MCF 10A (cell line): Measurements from ENCODE around the gene ACADM. TPM values are rescaled to one million over a fixed set of nuclear protein-coding genes. Genes with fewer than 3 reads are reported as not detected.

ENCODE experiments used
- BruUV-seq: library from RNA; stranded (reverse); fragments of 400-500 nt; replicated peaks from 2 replicates; lab custom pipeline; 2021; lab: Mats Ljungman, UMichigan
- CTCF ChIA-PET: fragments of 300-600 bp; sonication (Branson Sonifier 250); formaldehyde crosslinking; extraction: SDS; loops from one replicate; lab custom pipeline; 2021; ENCODE audit warnings: antibody characterized with exemption, inconsistent platforms; lab: Yijun Ruan, JAX
- POLR2A ChIA-PET: fragments of 300-600, 350-650 bp; sonication (Branson Sonifier 250); formaldehyde crosslinking; extraction: SDS; loops from one replicate; lab custom pipeline; 2020; ENCODE audit warnings: antibody characterized with exemption, inconsistent platforms; lab: Yijun Ruan, JAX
- DNase-seq: peaks from one replicate; pipeline ENCODE4 v3.0.0-alpha.2; 2018; ENCODE audit not compliant: unreplicated experiment
- H3K27ac Mint-ChIP-seq: one replicate; pipeline ENCODE4 v1.8.0; 2022; ENCODE audit warnings: mild to moderate bottlenecking, low read depth, mixed read lengths; ENCODE audit not compliant: unreplicated experiment
- H3K27me3 Mint-ChIP-seq: one replicate; pipeline ENCODE4 v1.8.0; 2022; ENCODE audit warnings: mixed read lengths; ENCODE audit not compliant: insufficient read depth, unreplicated experiment
- H3K36me3 Mint-ChIP-seq: one replicate; pipeline ENCODE4 v1.8.0; 2022; ENCODE audit warnings: mild to moderate bottlenecking, moderate library complexity, mixed read lengths; ENCODE audit not compliant: insufficient read depth, unreplicated experiment
- H3K4me1 Mint-ChIP-seq: one replicate; pipeline ENCODE4 v1.8.0; 2022; ENCODE audit warnings: mixed read lengths; ENCODE audit not compliant: insufficient read depth, unreplicated experiment
- H3K4me3 Mint-ChIP-seq: one replicate; pipeline ENCODE4 v1.8.0; 2022; ENCODE audit warnings: mild to moderate bottlenecking, moderate library complexity, mixed read lengths; ENCODE audit not compliant: unreplicated experiment
- H3K9me3 Mint-ChIP-seq: one replicate; pipeline ENCODE4 v1.8.0; 2022; ENCODE audit warnings: mixed read lengths; ENCODE audit not compliant: unreplicated experiment
- intact Hi-C: fragments of 100-400 bp; cut with micrococcal nuclease; formaldehyde crosslinking; loops from 2 replicates; pipeline ENCODE4 v1.14.1; 2022
- total RNA-seq: library from RNA; stranded (reverse); gene quantifications from 2 replicates; pipeline ENCODE4 v1.2.3, GENCODE V29; 2022
- TF ChIP-seq, protein P1 (sequence below): fragments of 200-600 bp; IDR thresholded peaks from one replicate; pipeline ENCODE4 v1.8.0; 2022; ENCODE audit warnings: antibody characterized with exemption, mild to moderate bottlenecking; ENCODE audit not compliant: unreplicated experiment

The ACADM gene
- total RNA-seq, 1 experiment from 2014 or later, result 35.7 TPM

GRCh38 chr1:75730432-75730831 is 5.9 kb downstream of the ACADM start:
- DNase-seq, result no peak
- H3K4me3 Mint-ChIP-seq, result no peak overlapping the region
- BruUV-seq, result no TSS peak
- H3K27me3 Mint-ChIP-seq, result no peaks in the 10 kb centered on the region
- ChIA-PET CTCF (interaction anchor here (0.6 to 0.7 kb wide), 2 partner anchors 1317 to 1909 kb away, joined by 3 to 4 read pairs; no protein-coding TSS in a partner anchor), POLR2A (interaction anchor here (1.4 kb wide), 1 partner anchor 9 kb away, joined by 3 read pairs; no protein-coding TSS in a partner anchor)
- H3K4me1 Mint-ChIP-seq, result peaks cover 19% of the 10 kb centered on the region
- TF ChIP-seq, protein P1, sequence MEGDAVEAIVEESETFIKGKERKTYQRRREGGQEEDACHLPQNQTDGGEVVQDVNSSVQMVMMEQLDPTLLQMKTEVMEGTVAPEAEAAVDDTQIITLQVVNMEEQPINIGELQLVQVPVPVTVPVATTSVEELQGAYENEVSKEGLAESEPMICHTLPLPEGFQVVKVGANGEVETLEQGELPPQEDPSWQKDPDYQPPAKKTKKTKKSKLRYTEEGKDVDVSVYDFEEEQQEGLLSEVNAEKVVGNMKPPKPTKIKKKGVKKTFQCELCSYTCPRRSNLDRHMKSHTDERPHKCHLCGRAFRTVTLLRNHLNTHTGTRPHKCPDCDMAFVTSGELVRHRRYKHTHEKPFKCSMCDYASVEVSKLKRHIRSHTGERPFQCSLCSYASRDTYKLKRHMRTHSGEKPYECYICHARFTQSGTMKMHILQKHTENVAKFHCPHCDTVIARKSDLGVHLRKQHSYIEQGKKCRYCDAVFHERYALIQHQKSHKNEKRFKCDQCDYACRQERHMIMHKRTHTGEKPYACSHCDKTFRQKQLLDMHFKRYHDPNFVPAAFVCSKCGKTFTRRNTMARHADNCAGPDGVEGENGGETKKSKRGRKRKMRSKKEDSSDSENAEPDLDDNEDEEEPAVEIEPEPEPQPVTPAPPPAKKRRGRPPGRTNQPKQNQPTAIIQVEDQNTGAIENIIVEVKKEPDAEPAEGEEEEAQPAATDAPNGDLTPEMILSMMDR, result no peak
- intact Hi-C loops, result no loop called here
- H3K36me3 Mint-ChIP-seq, result peaks cover 24% of the 10 kb centered on the region
- H3K9me3 Mint-ChIP-seq, result no peaks in the 10 kb centered on the region
- H3K27ac Mint-ChIP-seq, result no peak overlapping the region

DNA sequence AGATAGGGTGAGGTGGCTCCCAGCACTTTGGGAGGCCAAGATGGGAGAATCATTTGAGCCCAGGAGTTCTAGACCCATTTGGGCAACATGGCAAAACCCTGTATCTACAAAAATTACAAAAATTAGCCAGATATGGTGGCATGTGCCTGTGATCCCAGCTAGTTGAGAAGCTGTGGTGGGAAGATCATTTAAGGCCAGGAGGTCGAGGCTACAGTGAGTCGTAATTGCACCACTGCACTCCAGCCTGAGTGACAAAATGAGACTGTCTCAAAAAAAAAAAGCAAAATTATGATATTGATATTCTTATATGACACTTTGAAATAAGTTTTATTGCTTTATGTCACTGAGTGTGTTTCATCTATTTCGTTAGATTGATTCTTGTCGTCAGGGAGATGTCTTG is 7.4 kb downstream of the ACADM start:
- Mint-ChIP-seq H3K4me3 (no peak overlapping the region), H3K27ac (no peak overlapping the region), H3K9me3 (no peaks in the 10 kb centered on the region), H3K36me3 (peaks cover 34% of the 10 kb centered on the region), H3K27me3 (no peaks in the 10 kb centered on the region), H3K4me1 (peaks cover 5% of the 10 kb centered on the region)
- no TSS peak for BruUV-seq
- ChIA-PET CTCF (interaction anchor here (1.3 kb wide), 1 partner anchor 22 kb away, joined by 8 read pairs; no protein-coding TSS in a partner anchor), POLR2A (interaction anchor here (1.4 kb wide), 1 partner anchor 8 kb away, joined by 3 read pairs; no protein-coding TSS in a partner anchor)
- TF ChIP-seq, protein P1, result no peak
- DNase-seq, result no peak
- intact Hi-C loops, result no loop called here

DNA sequence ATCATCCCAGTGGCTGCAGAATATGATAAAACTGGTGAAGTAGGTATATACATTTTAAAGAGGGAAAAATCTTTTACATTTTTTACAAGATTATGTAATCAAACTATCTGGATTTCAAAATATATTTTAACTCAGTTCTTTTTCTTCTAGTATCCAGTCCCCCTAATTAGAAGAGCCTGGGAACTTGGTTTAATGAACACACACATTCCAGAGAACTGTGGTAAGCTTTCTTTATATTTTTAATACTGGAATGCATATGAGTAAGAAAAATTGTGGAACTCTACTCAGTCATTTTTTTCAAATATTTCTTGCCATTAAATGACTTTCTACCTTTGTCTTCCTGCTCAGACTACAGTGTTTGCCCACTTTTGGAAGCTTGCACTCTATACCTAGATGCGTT is 8.2 kb downstream of the ACADM start:
- POLR2A ChIA-PET, result interaction anchor here (0.7 kb wide), 1 partner anchor 1949 kb away, joined by 3 read pairs; no protein-coding TSS in a partner anchor

DNA sequence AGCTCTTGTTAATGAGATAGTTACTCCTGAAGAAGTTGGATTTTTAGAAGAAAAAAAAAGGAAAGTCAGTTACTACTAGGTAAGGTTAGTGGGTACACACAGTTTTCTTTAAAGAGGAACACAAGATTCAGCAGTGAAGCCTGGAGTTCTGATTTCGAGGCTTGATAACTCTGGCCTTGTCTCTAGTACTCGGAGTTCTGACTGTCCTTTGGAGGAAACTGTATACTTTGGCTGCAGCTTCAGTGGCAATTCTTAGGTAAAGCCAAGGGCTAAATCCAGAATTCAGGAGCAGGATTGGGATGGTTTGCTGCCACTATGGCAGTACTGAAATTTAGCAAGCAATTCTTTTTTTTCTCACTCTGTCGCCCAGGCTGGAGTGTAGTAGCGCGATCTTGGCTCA is 9.2 kb downstream of the ACADM start:
- no peak for DNase-seq
- H3K4me3 Mint-ChIP-seq, result no peak overlapping the region
- peaks cover 39% of the 10 kb centered on the region for H3K36me3 Mint-ChIP-seq
- ChIA-PET POLR2A (interaction anchor here (0.7 kb wide), 1 partner anchor 1948 kb away, joined by 3 read pairs; no protein-coding TSS in a partner anchor), CTCF (interaction anchor here (1.0 kb wide), 1 partner anchor 57 kb away, joined by 3 read pairs; no protein-coding TSS in a partner anchor)
- TF ChIP-seq, protein P1, result no peak
- H3K27ac Mint-ChIP-seq, result no peak overlapping the region
- H3K9me3 Mint-ChIP-seq, result no peaks in the 10 kb centered on the region
- intact Hi-C loops, result no loop called here
- no peaks in the 10 kb centered on the region for H3K27me3 Mint-ChIP-seq
- H3K4me1 Mint-ChIP-seq, result peaks cover 1% of the 10 kb centered on the region
- BruUV-seq, result no TSS peak

More for the DNA sequence above, 8.2 kb downstream of the ACADM start:
- TF ChIP-seq, protein P1, result no peak
- peaks cover 39% of the 10 kb centered on the region for H3K36me3 Mint-ChIP-seq
- H3K27ac Mint-ChIP-seq, result no peak overlapping the region
- no peak for DNase-seq
- peaks cover 5% of the 10 kb centered on the region for H3K4me1 Mint-ChIP-seq
- CTCF ChIA-PET, result interaction anchor here (1.0 to 1.3 kb wide), 2 partner anchors 21 to 58 kb away, joined by 3 to 8 read pairs; no protein-coding TSS in a partner anchor
- no TSS peak for BruUV-seq
- no peak overlapping the region for H3K4me3 Mint-ChIP-seq
- intact Hi-C loops, result no loop called here
- H3K9me3 Mint-ChIP-seq, result no peaks in the 10 kb centered on the region
- no peaks in the 10 kb centered on the region for H3K27me3 Mint-ChIP-seq
